HG02759 (cell line): ENCODE data around the gene IARS2.
"Not testable (repeated sequence)": the region's sequence is repeated elsewhere in the genome, so short reads cannot be mapped to it uniquely, and the experiment has no call there.

Experiments used
- ATAC-seq: cut with Tn5 transposase; IDR thresholded peaks from one replicate; pipeline ENCODE4 v1.9.1; 2021; ENCODE audit warnings: mild to moderate bottlenecking, moderate library complexity; ENCODE audit not compliant: unreplicated experiment

IARS2 gene

GRCh38 chr1:220112600-220112999 is 18.7 kb downstream of the IARS2 start:
- not testable (repeated sequence) for ATAC-seq

- ATAC-seq, result peak; percentile 66
Measured at GRCh38 chr1:220113136-220113695, 19.3 kb downstream of the IARS2 start.

GRCh38 chr1:220119043-220119512 is 25.1 kb downstream of the IARS2 start:
- no peak for ATAC-seq

GRCh38 chr1:220121791-220122530 is 28.0 kb downstream of the IARS2 start:
- ATAC-seq, result no peak

GRCh38 chr1:220123066-220123465 is 29.1 kb downstream of the IARS2 start:
- no peak for ATAC-seq

- no peak for ATAC-seq
Measured at GRCh38 chr1:220123889-220124288, 30.0 kb downstream of the IARS2 start.

- no peak for ATAC-seq
Measured at GRCh38 chr1:220124542-220124941, 30.6 kb downstream of the IARS2 start.

- no peak for ATAC-seq
Measured at GRCh38 chr1:220127076-220127475, 33.1 kb downstream of the IARS2 start.

GRCh38 chr1:220129479-220130210 is 35.7 kb downstream of the IARS2 start:
- no peak for ATAC-seq

GRCh38 chr1:220135755-220136154 is 41.8 kb downstream of the IARS2 start:
- ATAC-seq, result no peak

- ATAC-seq, result no peak
Measured at GRCh38 chr1:220137019-220137786, 43.3 kb downstream of the IARS2 start.

GRCh38 chr1:220139966-220140365 is 46.0 kb downstream of the IARS2 start:
- no peak for ATAC-seq

GRCh38 chr1:220144051-220144450 is 50.1 kb downstream of the IARS2 start:
- ATAC-seq, result no peak

- peak; percentile 66 for ATAC-seq
Measured at GRCh38 chr1:220149742-220150141, 55.8 kb downstream of the IARS2 start.

GRCh38 chr1:220151454-220151853 is 57.5 kb downstream of the IARS2 start:
- no peak for ATAC-seq

GRCh38 chr1:220153147-220153546 is 59.2 kb downstream of the IARS2 start:
- ATAC-seq, result no peak

GRCh38 chr1:220156620-220157146 is 62.8 kb downstream of the IARS2 start:
- no peak for ATAC-seq

- no peak for ATAC-seq
Measured at GRCh38 chr1:220157738-220158137, 63.8 kb downstream of the IARS2 start.

GRCh38 chr1:220158530-220158929 is 64.6 kb downstream of the IARS2 start:
- ATAC-seq, result not testable (repeated sequence)

GRCh38 chr1:220159041-220159440 is 65.1 kb downstream of the IARS2 start:
- no peak for ATAC-seq

GRCh38 chr1:220160027-220160426 is 66.1 kb downstream of the IARS2 start:
- ATAC-seq, result no peak
